ENCODE data around the gene HOXA5.

- TF ChIP-seq, protein P1, sequence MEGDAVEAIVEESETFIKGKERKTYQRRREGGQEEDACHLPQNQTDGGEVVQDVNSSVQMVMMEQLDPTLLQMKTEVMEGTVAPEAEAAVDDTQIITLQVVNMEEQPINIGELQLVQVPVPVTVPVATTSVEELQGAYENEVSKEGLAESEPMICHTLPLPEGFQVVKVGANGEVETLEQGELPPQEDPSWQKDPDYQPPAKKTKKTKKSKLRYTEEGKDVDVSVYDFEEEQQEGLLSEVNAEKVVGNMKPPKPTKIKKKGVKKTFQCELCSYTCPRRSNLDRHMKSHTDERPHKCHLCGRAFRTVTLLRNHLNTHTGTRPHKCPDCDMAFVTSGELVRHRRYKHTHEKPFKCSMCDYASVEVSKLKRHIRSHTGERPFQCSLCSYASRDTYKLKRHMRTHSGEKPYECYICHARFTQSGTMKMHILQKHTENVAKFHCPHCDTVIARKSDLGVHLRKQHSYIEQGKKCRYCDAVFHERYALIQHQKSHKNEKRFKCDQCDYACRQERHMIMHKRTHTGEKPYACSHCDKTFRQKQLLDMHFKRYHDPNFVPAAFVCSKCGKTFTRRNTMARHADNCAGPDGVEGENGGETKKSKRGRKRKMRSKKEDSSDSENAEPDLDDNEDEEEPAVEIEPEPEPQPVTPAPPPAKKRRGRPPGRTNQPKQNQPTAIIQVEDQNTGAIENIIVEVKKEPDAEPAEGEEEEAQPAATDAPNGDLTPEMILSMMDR (IDR thresholded peaks at IDR 0.05), result no peak
- TF ChIP-seq POLR2A (IDR thresholded peaks at IDR 0.05) (no peak), EP300 (IDR thresholded peaks at IDR 0.05) (no peak)
Measured at GRCh38 chr7:27107391-27108381, 35.8 kb downstream of the HOXA5 start.
